Measurements from ENCODE around the gene PIWIL1.

- TF ChIP-seq CTCF (conservative IDR thresholded peaks at IDR 0.05 in 1 of 2, IDR thresholded peaks at IDR 0.05 in 1 of 2; ENCODE audit: extremely low read depth in 1 of 2, insufficient read depth in 1 of 2, low read depth in 1 of 2, low read length in 2 of 2) (no peak), EZH2 (IDR thresholded peaks at IDR 0.05; ENCODE audit: borderline replicate concordance, low read length) (no peak)
Measured at GRCh38 chr12:130356222-130356621, 18.5 kb downstream of the PIWIL1 start.
